ENCODE data around the gene GINS2. TPM values are rescaled to one million over a fixed set of nuclear protein-coding genes. Genes with fewer than 3 reads are reported as not detected.
A peak's percentile ranks its signal among the peaks of the same experiment; 100 is the strongest.

Gene GINS2
- total RNA-seq (ENCODE audit: unreplicated experiment): 9.1 TPM
- long read RNA-seq, transcript GINS2-201 (5 exons, 2,673 nt): major isoform, 17 of 17 reads
- long read RNA-seq, partial matches to known transcripts: 0 of 17 reads
- long read RNA-seq, other reads (novel, unspliced or antisense): 0 of 17 reads

GRCh38 chr16:85688586-85689284 is at the start of gene GINS2:
Gene GINS2 (minus strand): TSS chr16:85688954. CDS start chr16:85688898, 56 bp downstream.
- DNase-seq (ENCODE audit: low spot score): peak; percentile 89
- Mint-ChIP-seq H3K4me1 (ENCODE audit: unreplicated experiment) (no peaks in the 10 kb centered on the region), H3K36me3 (ENCODE audit: low read depth, unreplicated experiment) (no peaks in the 10 kb centered on the region), H3K27me3 (ENCODE audit: unreplicated experiment) (peaks cover 4% of the 10 kb centered on the region), H3K9me3 (ENCODE audit: unreplicated experiment) (no peaks in the 10 kb centered on the region), H3K4me3 (ENCODE audit: unreplicated experiment) (peak within 1 kb of the TSS; percentile 51), H3K27ac (ENCODE audit: unreplicated experiment) (no peak within 1 kb of the TSS)
- no peak for TF ChIP-seq CTCF (IDR thresholded peaks at IDR 0.05; ENCODE audit: unreplicated experiment)

GRCh38 chr16:85736921-85737320 is 48.2 kb upstream of the GINS2 start:
- Mint-ChIP-seq H3K9me3 (ENCODE audit: unreplicated experiment) (no peaks in the 10 kb centered on the region), H3K4me1 (ENCODE audit: unreplicated experiment) (no peaks in the 10 kb centered on the region), H3K27ac (ENCODE audit: unreplicated experiment) (no peak overlapping the region), H3K36me3 (ENCODE audit: low read depth, unreplicated experiment) (no peaks in the 10 kb centered on the region), H3K27me3 (ENCODE audit: unreplicated experiment) (peaks cover 6% of the 10 kb centered on the region), H3K4me3 (ENCODE audit: unreplicated experiment) (no peak overlapping the region)
- no peak for DNase-seq (ENCODE audit: low spot score)
- no peak for TF ChIP-seq CTCF (IDR thresholded peaks at IDR 0.05; ENCODE audit: unreplicated experiment)

- H3K27ac Mint-ChIP-seq (ENCODE audit: unreplicated experiment): no peak overlapping the region
- H3K36me3 Mint-ChIP-seq (ENCODE audit: low read depth, unreplicated experiment): no peaks in the 10 kb centered on the region
- no peak for TF ChIP-seq CTCF (IDR thresholded peaks at IDR 0.05; ENCODE audit: unreplicated experiment)
- no peaks in the 10 kb centered on the region for H3K9me3 Mint-ChIP-seq (ENCODE audit: unreplicated experiment)
- no peaks in the 10 kb centered on the region for H3K4me1 Mint-ChIP-seq (ENCODE audit: unreplicated experiment)
- no peak overlapping the region for H3K4me3 Mint-ChIP-seq (ENCODE audit: unreplicated experiment)
- no peak for DNase-seq (ENCODE audit: low spot score)
- peaks cover 6% of the 10 kb centered on the region for H3K27me3 Mint-ChIP-seq (ENCODE audit: unreplicated experiment)
These were observed 47.2 kb upstream of the GINS2 start for GRCh38 chr16:85735946-85736345.

- TF ChIP-seq CTCF (IDR thresholded peaks at IDR 0.05; ENCODE audit: unreplicated experiment): no peak
- no peak for DNase-seq (ENCODE audit: low spot score)
- H3K36me3 Mint-ChIP-seq (ENCODE audit: low read depth, unreplicated experiment): no peaks in the 10 kb centered on the region
- no peaks in the 10 kb centered on the region for H3K9me3 Mint-ChIP-seq (ENCODE audit: unreplicated experiment)
- no peak overlapping the region for H3K4me3 Mint-ChIP-seq (ENCODE audit: unreplicated experiment)
- H3K4me1 Mint-ChIP-seq (ENCODE audit: unreplicated experiment): no peaks in the 10 kb centered on the region
- H3K27me3 Mint-ChIP-seq (ENCODE audit: unreplicated experiment): peaks cover 6% of the 10 kb centered on the region
- H3K27ac Mint-ChIP-seq (ENCODE audit: unreplicated experiment): no peak overlapping the region
These were observed 46.5 kb upstream of the GINS2 start for GRCh38 chr16:85735225-85735635.

- TF ChIP-seq CTCF (IDR thresholded peaks at IDR 0.05; ENCODE audit: unreplicated experiment): no peak
- H3K36me3 Mint-ChIP-seq (ENCODE audit: low read depth, unreplicated experiment): no peaks in the 10 kb centered on the region
- H3K27me3 Mint-ChIP-seq (ENCODE audit: unreplicated experiment): peaks cover 9% of the 10 kb centered on the region
- H3K4me1 Mint-ChIP-seq (ENCODE audit: unreplicated experiment): peaks cover 3% of the 10 kb centered on the region
- no peak overlapping the region for H3K27ac Mint-ChIP-seq (ENCODE audit: unreplicated experiment)
- no peaks in the 10 kb centered on the region for H3K9me3 Mint-ChIP-seq (ENCODE audit: unreplicated experiment)
- H3K4me3 Mint-ChIP-seq (ENCODE audit: unreplicated experiment): no peak overlapping the region
- DNase-seq (ENCODE audit: low spot score): no peak
These were observed 45.7 kb upstream of the GINS2 start for GRCh38 chr16:85734311-85735017.

All from endothelial cell (in vitro differentiated cells).